GOT3 (cell line): ENCODE data around the gene WDFY1.

ENCODE experiments used
- DNase-seq: peaks from one replicate; lab custom pipeline; 2025; ENCODE audit warnings: mixed read lengths; lab: John Stamatoyannopoulos, UW

Gene WDFY1

DNA sequence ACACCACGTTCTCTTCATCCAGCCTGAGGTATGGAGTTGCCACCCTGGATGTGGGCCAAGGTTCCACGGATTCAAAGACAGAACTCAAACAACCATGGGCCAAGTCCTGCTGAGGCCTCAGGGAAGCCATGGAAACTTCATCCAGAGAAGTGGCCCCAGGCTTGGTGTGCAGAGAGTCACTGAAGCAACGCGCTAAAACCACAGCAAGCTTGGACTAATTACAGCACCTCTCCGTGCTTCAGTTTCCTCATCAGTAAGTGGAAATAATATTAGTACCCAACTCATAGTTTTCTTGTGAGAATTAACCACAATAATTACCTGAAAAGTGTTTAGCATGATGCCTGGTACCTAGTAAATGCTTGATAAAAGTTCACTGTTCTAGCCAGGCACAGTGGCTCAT is 88.6 kb downstream of the WDFY1 start:
- DNase-seq = no peak

GRCh38 chr2:223856021-223856420 is 89.1 kb downstream of the WDFY1 start:
- DNase-seq = no peak

DNA sequence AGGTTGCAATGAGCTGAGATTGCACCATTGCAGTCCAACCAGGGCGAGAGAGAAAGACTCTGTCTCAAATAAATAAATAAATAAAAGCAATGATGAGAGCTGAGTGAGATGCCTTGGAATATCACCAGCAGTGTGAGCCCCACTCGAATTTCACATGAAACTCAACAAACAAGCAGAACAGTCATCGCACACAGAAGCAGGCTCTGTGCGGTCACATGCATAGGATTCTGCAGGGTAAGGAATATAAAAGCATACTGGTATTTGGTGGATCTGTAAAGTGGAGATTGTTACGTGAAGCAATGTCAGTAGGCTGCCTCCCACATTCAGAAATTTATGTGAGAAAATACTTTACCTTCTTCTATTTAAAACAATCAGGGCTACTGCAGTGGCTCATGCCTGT is 89.7 kb downstream of the WDFY1 start:
- no peak for DNase-seq

GRCh38 chr2:223854741-223855140 is 90.4 kb downstream of the WDFY1 start:
- DNase-seq = no peak

DNA sequence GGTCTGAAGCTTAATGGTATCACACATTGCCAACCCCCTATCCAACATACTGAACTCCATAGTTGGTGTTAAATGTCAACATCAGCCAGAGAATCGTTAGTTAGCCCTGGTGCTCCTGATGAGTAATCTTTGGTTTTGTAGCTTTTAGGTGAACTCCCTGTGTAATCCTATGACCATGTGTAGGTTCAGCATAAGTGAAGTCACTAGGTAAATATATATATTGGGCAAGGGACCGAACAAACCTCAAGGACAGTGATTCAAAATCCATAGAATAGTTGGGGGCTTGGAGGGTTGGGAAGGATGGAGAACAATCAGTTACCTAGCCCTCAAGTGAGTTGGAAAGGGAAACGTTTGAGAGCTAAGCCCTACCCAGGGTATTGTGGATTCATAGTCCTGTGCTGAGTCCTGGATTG is 91.7 kb downstream of the WDFY1 start:
- DNase-seq = no peak

DNA sequence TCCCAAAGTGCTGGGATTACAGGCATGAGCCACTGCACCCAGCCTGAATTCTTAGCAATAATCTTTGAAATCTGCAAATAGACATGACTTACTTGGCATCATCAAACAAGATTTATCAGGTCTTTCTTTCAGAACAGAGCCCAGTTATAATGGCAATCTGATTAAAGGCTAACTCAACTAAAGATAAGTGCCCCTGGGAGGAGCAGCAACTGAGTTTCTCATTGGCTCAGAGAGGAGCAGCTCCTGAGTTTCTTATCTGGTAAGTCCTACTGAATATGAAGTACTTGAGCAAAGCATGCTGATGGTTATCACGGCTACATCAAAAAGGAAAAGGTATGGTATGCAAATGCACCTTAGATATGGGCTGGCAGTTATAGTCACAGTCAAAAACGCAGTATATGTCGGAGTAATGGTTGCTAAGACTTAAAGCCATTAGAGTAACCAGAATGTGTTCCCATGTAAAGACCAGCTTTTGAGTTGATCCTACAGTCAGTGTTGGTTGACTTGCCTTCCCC is 92.8 kb downstream of the WDFY1 start:
- DNase-seq = no peak

- DNase-seq = no peak
Observed at GRCh38 chr2:223847410-223847809, 97.7 kb downstream of the WDFY1 start.

DNA sequence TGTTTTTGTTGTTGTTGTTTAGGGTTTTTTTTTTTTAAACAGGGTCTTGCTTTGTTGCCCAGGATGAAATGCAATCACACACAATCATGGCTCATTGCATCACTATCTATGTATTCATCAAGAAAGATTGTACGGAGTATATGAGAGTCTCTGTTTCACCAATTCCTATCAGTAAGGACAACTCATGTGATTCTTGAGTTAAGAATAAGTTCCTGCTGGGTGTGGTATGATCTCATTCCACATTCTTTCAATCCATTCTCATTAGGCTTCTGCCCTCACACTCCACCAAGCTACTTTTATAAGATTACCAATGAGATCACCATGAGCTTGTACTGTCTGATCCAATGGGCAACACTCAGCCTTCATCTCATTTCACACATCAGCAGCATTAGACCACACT is 98.6 kb downstream of the WDFY1 start:
- no peak for DNase-seq

DNA sequence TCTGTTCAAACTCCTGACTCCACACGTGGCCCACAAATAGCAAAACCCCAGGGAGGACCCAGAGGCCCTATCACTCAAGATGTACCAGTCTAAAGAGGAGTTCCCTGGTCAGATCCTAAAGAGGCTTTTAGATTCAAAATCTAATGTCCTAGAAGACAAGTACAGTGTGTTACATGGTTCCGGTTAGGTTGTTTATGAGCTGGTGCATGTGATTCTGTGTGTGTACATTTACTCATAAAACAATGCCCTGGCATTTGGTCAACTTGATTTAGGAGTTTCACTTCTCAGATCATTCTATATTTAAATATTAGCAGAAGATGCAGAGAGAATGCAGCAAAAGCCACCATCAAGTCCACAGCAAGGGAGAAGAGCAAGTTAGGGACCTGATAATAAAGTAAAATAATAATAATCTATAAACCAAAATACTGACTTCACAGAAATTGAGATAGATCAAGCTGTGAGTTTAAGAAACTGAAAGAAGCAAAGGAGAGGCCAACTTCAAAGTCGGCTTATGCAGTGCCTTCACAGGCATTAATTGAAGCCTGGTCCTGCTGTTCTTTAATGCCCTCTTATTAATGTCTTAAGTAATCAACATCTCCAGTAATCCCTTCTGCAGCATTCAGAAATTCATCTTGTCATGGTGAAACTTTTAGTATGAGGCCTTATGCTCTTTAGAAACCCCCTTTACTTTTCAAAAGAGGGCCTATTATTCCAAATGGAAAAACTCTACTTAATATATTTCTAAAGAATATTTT is 103.5 kb downstream of the WDFY1 start:
- no peak for DNase-seq

DNA sequence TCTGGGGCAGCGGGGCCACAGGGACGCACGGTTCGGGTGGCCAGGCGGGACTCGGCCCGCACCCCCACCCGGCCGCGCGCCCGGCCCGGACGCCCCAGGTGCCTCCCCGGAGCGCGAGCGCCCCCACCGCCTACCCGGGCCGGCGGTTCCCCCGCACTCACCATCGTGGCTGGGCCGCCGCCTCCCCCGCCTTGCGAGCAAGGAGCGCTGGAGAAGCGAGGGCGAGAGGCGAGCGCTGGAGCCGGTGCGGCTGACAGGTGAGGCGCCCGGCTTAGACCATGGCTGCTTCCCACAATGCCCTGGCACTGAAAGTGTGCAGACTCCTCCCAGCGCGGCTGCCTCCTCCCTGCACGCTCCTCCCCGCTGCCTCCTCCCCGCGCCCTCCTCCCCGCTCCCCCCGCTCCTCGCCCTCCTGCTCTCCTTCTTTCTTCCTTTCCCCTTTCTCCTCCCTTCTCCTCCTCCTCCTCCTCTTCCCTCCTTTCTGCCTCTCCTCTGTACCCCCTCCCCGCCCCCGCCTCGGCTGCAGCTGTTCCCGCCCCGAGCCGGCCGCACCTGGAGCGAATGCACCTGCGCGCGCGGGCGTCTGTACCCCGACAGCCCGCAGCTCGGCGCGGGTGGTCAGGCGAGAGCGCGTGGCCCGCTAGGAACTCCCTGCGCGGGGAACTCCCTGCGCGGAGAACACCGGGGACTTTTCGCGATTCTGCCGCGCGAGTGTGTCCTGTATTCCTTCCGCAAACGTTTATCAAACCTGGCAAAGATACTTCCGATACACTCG is 107.7 kb downstream of the WDFY1 start, which contains the start of gene AP1S3:
Gene AP1S3, minus strand, starts transcription at position 296 of the 775 bp plus-strand sequence. Its CDS starts 132 bp downstream, at position 164.
- no peak for DNase-seq

DNA sequence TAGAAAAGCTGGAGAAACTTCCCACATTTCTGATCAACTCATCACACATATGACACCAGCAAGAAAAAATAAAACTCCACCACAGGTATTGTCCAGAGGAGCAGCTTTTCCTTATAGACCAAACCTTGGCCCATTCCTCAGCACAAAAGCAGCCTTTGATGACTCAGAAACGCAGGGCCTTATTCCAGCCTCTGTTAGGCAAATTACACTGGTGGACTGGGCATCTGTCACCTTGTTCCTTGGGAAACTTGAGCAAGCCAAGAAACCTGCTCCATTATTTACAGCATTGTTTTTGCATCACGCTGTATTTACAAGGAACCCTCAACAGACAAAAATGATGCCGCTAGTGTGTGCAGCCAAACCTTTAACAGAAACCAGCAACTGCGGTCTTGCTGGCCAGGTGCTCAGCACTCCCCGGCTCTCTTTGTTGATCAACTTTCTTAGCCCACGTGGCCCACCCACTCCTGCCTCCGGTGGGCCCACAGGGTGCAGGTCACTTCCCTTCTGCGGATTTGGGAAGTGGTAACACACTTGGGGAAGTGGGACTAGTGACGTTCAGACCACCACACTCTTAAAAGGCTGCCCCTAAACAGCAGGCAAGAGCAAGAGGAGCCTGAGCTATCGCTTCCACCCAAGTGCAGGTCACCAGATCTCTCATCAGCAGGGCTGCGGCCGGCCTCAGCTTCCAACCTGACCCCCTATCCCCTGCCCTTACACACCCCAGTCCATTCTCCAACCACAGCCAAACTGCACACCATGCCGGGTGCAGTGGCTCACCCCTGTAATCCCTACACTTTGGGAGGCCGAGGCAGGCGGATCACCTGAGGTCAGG is 109.2 kb downstream of the WDFY1 start:
- DNase-seq = no peak

- no peak for DNase-seq
Observed at GRCh38 chr2:223834431-223834830, 110.7 kb downstream of the WDFY1 start.

DNA sequence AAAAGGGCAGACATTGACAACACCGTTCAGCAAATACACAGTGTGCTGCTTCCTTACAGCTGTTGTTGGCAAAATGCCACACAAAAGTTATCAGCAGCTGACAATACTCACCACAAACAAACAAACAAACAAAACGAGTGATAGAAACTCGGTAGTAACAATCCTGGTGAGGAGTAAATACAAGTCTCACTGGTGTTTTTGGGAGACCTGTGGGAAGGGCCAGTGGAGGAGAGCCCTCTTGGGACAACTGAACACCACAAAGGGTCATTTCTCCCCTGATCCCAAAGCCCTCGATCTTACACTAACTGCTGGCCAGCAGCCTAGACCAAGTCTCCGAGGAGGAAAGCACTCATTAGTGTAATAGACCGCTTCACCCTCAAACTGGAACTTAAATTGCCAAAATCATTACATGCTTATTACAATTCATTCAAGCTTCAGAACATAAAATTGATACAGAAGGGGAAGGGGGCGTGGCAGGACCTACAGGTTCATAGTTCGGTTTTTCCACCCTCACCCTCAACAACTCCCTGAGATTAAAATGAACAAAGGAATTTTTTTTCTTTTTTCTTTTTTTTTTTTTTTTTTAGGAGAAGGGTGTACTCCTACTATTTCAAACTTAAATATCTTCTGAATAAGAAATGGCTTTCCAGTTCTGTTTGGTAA is 112.8 kb downstream of the WDFY1 start:
- DNase-seq = no peak

DNA sequence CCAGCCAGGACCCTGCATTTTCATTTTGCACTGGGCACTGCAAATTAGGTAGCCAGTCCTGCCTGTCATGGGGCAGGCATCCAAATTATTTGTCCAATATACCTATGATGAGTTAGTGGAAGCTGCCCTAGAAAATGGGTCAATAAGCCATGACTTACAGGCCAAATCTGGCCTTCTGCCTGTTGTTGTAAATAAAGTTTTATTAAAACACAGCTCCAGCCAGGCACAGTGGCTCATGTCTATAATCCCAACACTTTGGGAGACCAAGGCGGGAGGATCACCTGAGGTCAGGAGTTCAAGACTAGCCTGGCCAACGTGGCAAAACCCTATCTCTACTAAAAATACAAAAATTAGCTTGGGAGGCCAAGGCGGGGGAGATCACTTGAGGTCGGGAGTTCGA is 116.0 kb downstream of the WDFY1 start:
- no peak for DNase-seq

GRCh38 chr2:223828314-223828713 is 116.8 kb downstream of the WDFY1 start:
- no peak for DNase-seq

- DNase-seq = no peak
Observed at GRCh38 chr2:223826995-223827394, 118.1 kb downstream of the WDFY1 start.
